ENCODE measurements around the gene TCEAL1. TPM values are rescaled to one million over a fixed set of nuclear protein-coding genes. Genes with fewer than 3 reads are reported as not detected.
"Not testable (repeated sequence)": the region's sequence is repeated elsewhere in the genome, so short reads cannot be mapped to it uniquely, and the experiment has no call there.

The TCEAL1 gene
- total RNA-seq, 1 donor from 2014 or later = 11.3 TPM

DNA sequence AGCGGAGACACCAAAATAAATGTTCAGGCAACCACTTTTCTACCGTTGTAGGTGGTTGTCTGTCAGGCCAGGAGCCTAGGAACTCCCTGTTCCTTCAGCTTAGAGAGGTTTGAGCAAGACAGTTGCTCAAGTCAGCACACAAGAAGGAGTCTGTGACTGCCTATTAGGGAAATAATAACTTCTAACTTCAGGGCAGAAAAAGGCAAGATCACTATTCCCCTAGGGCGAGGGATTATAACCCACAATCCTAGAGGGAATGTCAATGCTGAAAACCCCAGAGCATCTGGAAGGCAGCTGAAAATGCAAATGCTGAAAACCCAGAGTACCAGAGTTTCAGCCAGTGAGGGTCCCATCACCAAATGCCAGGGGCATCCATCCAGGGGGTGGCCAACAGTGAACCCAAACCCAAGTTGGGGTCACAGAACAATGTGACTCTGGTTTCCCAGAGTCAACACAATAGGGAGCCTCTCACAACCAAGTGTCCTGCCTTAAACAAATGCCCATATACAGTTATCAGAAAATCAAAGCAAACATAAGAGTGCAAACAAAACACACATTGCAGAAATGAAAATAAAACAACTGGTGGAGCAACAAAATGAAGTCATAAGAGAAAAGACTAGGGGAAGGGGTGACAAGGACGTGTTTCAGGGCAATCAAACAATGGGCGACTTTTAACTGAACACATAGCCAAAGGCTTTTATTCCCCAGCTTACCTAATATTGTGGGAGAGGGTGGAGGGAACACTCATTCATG is 30.1 kb downstream of the TCEAL1 start:
- TF ChIP-seq, protein P1, sequence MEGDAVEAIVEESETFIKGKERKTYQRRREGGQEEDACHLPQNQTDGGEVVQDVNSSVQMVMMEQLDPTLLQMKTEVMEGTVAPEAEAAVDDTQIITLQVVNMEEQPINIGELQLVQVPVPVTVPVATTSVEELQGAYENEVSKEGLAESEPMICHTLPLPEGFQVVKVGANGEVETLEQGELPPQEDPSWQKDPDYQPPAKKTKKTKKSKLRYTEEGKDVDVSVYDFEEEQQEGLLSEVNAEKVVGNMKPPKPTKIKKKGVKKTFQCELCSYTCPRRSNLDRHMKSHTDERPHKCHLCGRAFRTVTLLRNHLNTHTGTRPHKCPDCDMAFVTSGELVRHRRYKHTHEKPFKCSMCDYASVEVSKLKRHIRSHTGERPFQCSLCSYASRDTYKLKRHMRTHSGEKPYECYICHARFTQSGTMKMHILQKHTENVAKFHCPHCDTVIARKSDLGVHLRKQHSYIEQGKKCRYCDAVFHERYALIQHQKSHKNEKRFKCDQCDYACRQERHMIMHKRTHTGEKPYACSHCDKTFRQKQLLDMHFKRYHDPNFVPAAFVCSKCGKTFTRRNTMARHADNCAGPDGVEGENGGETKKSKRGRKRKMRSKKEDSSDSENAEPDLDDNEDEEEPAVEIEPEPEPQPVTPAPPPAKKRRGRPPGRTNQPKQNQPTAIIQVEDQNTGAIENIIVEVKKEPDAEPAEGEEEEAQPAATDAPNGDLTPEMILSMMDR (IDR thresholded peaks at IDR 0.05; ENCODE audit: insufficient read depth, low read length, severe bottlenecking) = no peak
- DNase-seq (ENCODE audit: low read depth) (no peak), FAIRE-seq (no peak)
- no peak overlapping the region for H3K4me3 ChIP-seq (ENCODE audit: low read depth, low read length)
- no peaks in the 10 kb centered on the region for H3K27me3 ChIP-seq (ENCODE audit: control insufficient read depth, insufficient read depth, low read length)
- no peaks in the 10 kb centered on the region for H3K36me3 ChIP-seq (ENCODE audit: control insufficient read depth, insufficient read depth, low read length)

DNA sequence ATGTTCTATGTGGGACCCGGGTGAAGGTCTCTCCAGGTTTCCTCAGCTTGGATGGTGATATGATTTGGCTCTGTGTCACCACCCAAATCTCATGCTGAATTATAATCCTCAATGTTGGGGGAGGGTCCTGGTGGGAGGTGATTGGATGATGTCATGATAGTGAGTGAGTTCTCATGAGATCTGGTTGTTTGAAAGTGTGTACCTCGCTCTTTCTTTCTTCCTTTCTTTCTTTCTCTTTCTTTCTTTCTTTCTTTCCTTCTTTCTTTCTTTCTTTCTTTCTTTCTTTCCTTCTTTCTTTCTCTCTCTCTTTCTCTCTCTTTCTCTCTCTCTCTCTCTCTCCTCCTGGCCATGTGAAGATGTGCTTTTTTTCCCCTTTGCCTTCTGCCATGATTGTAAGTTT is 30.7 kb downstream of the TCEAL1 start:
- H3K27me3 ChIP-seq (ENCODE audit: control insufficient read depth, insufficient read depth, low read length); DNase-seq (ENCODE audit: low read depth); H3K4me3 ChIP-seq (ENCODE audit: low read depth, low read length); H3K36me3 ChIP-seq (ENCODE audit: control insufficient read depth, insufficient read depth, low read length): not testable (repeated sequence)
- FAIRE-seq = peak; percentile 88

DNA sequence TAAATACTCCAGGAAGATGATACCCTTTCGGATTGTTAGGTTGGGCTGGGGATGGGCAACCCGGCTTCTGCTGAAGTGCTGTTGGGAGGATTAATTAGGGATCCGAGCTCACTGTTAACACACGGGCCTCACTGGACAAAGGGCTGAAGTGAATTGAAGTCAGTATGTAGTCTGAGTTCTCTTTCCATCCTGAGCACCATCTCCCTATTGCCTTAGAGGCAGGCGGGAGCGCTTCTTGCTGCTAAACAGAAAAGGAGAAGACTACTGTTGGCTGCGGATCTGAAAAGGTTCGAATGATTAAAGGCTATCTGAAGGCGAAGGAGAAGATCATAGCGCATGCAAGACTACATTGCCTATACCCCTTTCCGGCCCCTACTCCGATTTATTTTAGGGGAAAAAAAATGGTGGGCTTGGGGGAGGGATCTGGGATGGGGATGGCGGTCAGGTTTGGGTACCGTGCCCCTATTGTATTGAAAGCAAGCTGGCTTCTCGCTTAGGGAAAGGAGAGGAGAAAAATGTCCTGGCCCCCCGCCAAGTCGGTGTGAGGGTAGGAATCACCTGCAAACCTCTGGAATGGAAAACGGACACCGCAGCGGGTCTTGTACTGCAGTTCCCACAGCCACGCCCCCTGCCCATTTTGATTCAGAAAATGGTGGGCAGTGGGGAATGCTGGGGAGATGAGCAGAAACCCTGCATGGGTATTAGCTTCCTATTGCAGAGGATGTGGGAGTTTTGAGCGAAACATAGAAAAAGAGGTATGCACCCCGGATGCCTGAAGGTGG is 35.4 kb downstream of the TCEAL1 start:
- no peaks in the 10 kb centered on the region for H3K36me3 ChIP-seq (ENCODE audit: control insufficient read depth, insufficient read depth, low read length)
- H3K4me3 ChIP-seq (ENCODE audit: low read depth, low read length) = no peak overlapping the region
- DNase-seq (ENCODE audit: low read depth) (no peak), FAIRE-seq (no peak)
- TF ChIP-seq, protein P1 (IDR thresholded peaks at IDR 0.05; ENCODE audit: insufficient read depth, low read length, severe bottlenecking) = no peak
- no peaks in the 10 kb centered on the region for H3K27me3 ChIP-seq (ENCODE audit: control insufficient read depth, insufficient read depth, low read length)

DNA sequence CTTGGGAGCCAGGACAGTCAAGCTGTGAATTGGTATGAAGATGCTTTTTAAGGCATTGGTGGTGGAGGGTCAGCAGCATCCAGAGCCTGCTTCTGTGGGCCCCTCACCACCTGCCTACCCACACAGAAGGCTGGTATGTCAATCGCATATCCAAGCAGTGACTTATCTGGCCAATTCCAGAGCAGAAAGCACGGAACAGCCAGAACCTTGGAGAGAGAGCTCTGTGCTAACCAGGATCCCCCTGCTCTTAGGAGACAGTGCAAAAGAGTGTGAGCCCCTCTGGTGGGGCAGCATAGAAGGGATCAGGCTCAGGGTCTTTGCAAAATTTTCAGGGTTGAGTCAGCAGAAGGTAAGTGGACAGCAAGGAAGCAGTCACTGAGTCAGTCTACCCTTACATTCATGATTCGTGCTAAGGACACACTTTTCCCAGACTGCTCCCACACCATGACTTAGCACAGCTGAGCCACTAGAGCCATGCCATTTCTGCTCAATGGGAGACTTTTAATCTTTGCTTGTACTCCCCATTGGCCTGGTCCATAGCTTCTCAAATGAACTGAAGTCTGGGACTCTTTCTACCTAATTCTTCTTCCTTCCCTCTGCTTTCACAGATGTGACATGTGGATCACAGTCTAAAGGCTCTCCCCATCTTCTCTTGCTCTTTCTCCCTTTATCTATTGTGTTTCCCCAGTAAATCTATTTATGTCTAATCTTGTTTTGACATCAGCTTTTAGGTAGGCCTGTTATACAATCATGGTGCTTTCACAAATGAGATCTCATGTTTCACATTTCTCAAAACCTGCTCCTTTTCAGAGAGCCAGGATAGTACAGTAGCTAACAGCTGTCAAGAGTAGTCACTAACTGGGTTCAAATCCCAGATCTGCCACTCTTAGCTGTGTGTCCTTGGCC is 37.7 kb downstream of the TCEAL1 start:
- DNase-seq (ENCODE audit: low read depth) = peak; percentile 45

DNA sequence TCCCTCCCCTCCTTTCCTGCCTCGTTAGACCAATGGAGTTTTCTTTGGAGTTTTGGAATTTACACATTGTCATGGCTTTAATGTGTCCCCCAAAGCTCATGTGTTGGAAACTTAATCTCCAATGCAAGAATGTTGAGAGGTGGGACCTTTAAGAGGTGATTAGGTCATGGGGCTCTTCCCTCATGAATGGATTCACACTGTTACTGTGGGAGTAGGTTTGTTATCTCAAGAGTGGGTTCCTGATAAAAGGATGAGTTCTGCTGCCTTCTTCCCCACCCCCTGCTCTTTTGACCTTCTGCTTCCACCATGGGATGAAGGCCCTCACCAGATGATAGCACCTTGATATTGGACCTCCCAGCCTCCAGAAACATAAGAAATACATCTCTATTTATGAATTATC is 41.0 kb downstream of the TCEAL1 start:
- no peak for DNase-seq (ENCODE audit: low read depth)
- Histone ChIP-seq H3K4me3 (ENCODE audit: low read depth, low read length) (no peak overlapping the region), H3K36me3 (ENCODE audit: control insufficient read depth, insufficient read depth, low read length) (no peaks in the 10 kb centered on the region), H3K27me3 (ENCODE audit: control insufficient read depth, insufficient read depth, low read length) (no peaks in the 10 kb centered on the region)
- peak; percentile 62 for FAIRE-seq
- TF ChIP-seq, protein P1 (IDR thresholded peaks at IDR 0.05; ENCODE audit: insufficient read depth, low read length, severe bottlenecking) = no peak

More for the DNA sequence above, 37.7 kb downstream of the TCEAL1 start:
- FAIRE-seq = peak; percentile 58
- H3K4me3 ChIP-seq (ENCODE audit: low read depth, low read length) = no peak overlapping the region
- H3K27me3 ChIP-seq (ENCODE audit: control insufficient read depth, insufficient read depth, low read length) = no peaks in the 10 kb centered on the region
- TF ChIP-seq, protein P1 (IDR thresholded peaks at IDR 0.05; ENCODE audit: insufficient read depth, low read length, severe bottlenecking) = no peak
- no peaks in the 10 kb centered on the region for H3K36me3 ChIP-seq (ENCODE audit: control insufficient read depth, insufficient read depth, low read length)

Measured in bronchial epithelial cell (primary cell).